Forelimb muscle (tissue), 1 donor: ENCODE data around the gene ALG12. TPM values are rescaled to one million over a fixed set of nuclear protein-coding genes. Genes with fewer than 3 reads are reported as not detected.

ENCODE experiments used
- DNase-seq: peaks from one replicate; pipeline ENCODE4 v3.0.0-alpha.2; 2013; ENCODE audit warnings: low read depth
- polyA plus RNA-seq: library from polyadenylated mRNA; unstranded; fragments of 120-200 nt; gene quantifications from one replicate; pipeline ENCODE4 v1.2.1, GENCODE V29; 2013; ENCODE audit not compliant: insufficient read length

ALG12 gene
- polyA plus RNA-seq, 1 donor: 10.5 TPM

DNA sequence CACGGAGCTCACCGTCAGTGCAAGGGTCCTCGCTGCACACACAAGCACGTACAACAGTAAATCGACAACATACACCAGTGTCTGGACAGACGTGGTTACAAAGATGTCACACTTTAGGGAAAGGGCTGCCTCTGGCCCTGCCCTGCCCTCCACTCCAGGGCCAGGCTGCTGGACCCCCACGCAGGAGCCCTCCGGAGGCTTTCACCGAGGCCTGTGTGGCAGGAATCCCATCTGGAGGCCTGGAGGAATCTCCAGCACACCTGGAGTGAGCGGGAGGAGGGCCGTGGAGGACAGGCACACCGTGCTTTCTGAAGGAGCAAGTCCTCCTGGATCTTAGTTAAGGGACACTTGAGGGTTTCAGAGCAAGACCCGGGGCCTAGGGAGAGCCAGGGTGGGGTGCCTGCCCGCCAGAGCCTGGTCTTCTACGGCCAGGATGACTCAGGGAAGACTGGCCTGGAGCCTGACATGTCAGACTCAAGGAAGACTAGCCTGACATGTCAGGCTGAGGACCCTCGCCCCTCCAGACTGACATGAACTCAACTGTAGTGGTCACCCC is 40.2 kb upstream of the ALG12 start:
- DNase-seq: no peak

DNA sequence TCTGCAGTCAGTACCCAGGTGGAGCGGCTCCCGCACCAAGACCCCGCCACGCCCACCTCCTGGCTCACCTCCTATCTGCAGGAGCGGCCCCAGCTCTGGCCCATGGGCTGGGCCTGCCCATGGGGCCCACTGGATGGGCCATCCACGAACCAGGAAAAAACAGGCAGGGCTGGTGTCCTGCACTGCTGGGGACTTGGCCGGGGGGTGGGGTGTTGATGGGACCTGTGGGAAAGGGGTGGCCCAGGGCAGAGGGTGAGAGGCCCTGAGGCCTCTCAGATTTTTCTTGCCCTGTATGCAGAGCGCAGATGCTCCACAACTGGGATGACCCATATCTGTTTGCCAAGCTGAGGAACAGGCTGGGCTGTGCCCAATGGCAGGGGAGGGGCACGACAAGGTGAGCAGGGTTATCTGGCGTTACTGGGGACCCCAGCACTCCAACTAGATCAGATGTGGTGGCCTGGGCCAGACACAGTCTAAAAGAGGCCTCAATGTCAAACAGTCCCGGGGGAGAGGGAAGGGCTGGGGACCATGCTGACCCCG is 39.7 kb upstream of the ALG12 start:
- no peak for DNase-seq

DNA sequence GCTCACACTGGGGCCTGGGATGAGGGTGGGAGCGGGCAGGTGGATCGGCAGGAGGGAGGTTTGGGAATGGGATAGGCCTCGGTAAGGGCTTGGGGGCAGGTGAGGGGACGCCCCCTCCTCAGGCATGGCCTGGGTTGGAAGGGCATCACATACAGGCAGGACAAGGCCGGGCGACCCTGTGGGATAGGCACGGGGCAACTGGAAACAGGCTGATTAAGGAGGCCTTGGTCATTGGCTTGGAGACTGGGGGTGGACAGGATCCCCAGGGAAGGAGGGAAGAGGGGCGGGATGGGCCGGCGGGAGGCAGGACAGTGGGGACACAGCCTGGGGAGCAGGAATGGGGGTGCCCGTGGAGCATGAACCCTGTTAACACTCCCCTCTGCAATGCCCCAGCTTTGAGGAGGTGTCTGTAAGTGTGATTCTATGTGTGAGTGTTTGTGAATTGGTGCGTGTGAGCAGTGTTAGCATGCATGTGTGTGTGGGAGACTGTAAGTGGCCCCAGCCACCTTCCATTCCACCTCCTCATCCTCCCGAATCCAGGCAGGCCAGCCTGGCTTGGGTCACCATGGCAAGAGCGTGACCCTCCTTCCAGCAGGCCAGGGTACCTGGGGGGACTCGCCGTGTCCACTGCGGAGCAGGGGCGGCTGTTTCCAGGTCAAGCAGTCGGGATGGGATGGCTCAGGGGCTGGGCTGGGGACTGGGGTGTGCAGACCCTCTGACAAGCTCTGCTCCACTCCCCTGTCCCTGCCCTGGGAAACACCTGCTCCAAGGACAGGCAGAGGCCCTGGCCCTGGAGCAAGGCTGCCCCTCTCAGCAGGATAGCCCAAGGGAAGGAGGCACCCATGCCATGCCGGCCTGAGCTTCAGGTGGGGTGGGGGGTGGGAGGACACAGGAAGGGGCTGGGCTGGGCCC is 38.9 kb upstream of the ALG12 start:
- DNase-seq: no peak

DNA sequence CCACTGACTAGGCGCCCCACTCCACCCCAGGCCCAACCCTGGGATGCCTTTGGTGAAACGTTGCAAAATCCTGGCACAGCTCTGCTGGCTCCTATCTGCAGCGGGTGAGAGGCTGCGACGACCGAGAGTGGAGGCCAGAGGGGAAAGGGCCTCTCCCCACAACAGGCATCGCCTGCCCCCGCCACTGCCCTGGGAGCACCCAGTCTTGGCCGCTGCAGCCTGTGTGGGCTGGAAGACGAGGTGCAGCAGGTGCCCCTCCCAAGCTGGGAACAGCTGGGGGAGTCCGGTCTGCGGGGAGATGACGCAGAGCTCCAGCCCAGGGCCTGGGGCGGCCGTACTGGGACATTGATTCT is 38.2 kb upstream of the ALG12 start:
- DNase-seq: no peak

DNA sequence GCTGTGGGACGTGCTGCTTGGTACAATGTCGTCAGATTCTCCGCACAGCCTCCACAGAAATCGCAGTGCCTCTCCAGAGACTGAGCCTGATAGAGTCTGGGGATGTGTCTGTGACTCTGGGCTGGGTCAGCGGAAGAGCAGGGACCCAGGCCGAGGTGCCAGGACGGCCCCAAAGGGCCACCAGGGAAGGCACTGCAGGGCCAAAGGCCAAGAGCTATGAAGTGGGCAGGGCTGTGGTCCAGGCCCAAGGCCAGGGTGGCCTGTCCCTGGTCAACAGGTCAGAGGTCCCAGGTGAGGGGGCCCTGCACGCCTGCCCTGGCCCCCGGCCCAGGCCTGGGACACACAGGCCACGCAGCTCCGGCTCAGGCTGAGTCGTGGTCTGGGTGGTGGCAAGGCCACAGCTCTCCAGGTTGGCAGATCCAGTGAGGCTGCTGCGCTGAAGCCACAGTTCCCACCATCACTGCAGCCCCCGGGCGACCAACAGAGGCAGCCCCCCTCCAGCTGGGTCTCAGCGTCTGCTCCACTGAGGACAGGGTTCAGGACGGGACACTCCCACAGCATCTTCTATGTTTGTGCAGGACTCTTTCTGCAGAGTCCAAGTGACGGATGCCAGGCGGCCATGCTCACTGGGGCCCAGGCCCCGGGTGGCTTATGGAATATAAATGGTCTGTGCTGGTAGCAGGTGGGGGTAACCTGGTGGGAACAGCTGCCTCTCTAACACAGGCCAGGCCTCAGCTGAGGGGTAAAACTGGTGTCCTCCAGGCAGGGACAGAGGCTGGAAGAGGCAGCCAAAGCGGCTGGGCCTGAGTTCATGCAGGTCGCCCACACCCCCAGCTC is 37.6 kb upstream of the ALG12 start:
- no peak for DNase-seq

DNA sequence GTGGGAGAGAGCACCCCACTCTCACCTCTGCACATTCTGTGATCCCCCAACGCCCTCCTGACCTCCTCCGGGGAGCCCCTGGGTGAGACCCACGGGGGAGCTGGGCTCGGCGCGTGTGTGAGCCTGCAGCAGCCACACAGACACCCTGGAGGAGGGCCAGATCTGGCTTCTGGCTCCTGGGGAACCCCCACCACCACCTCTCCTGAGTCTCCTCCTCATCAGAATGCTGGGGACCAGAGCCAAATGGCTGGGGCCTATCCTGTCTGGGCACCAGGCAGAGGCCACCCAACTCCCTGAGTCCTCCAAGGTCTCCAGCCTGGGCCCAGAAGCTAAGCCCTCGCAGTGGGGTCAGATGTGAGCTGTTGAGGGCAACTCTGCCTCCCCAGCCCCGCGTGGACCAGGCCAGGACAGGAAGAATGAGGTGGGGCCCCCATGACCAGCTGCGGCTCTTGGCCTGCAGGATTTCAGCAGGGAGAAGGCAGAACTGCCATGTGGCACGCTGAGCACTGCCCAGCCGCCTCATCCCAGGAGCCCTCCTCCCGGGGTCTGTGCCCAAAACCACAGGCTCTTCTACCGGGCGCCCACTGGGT is 36.8 kb upstream of the ALG12 start:
- no peak for DNase-seq

DNA sequence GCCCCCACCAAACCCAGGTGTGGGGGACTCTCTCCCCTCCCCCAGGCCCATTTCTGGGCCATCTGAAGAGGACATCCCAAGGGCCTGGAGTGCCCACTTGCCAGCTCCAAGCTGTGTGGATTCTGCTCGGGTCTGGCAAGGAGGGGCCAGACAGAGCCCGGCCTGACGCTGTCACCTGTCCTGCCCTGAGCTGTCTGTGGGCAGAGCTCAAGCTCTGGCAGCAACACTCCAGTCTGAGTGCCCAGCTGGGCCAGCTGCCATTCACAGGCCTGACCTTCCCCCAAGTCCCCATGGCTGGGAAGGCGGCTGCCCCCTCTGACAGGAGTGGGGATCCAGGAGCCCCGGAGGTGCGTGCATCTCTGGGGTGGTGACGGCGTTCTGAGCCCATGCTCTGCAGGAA is 36.1 kb upstream of the ALG12 start:
- DNase-seq: no peak

DNA sequence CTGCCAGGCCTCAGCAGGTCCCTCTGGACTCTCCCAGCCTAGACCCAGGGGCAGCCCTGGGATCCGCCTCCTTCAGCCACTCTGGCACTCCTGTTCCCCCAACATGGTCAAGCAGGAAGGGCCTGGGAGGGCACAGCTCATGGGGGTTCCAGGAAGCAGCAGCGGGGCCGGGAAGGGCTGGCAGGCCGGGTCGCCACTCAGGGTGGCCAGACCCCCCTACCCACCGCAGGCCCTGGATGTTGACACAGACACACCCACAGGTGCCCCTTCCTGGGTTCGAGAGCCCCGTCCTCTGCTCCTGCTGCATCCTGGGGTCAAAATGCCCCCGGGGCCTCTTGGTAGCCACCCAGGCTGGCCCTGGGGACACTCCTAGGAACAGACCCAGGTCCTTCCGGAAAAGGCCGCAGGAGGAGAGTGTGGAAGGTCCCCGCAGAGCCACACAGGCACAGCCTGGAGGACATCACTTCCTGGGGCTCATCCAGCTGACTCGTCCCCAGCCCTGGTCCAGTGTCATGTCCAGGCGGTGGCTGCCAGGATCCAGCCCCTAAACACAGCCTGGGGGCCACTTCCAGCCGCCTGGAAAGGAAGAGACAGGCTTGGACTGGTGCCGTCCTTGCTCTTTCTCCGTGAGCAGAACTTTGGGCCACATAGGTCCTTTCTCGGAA is 35.6 kb upstream of the ALG12 start:
- DNase-seq: no peak

DNA sequence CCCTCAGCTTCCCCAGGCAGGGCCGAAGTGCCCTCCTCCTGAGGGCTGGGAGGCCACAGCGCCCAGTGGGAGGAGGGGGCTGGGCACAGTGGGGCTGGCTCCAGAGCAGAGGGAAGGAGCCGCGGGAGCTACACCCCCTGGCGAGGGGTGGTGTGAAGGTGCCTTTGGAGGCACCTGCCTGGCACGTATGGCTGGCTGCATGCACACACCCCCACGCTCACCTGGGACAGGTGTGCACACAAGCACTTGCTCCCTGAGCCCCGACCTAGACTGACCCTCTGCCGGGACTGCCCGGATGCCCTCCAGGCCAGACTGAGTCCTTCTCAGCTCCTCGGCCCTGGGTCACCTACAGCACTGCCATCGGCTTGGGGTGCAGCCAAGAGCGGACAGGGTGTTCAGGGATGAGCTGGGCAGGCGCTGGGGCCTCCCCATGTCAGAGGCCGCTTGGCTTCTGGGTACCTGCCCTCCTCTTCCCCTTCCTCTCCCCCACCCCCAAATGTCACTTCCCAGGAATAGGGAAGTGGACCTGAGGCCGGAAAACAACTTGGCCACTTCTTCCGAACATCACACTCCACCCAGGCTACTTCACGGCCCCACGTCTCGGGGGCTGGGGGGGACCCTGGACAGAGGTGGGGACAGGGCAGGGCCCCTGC is 34.9 kb upstream of the ALG12 start:
- DNase-seq: no peak

DNA sequence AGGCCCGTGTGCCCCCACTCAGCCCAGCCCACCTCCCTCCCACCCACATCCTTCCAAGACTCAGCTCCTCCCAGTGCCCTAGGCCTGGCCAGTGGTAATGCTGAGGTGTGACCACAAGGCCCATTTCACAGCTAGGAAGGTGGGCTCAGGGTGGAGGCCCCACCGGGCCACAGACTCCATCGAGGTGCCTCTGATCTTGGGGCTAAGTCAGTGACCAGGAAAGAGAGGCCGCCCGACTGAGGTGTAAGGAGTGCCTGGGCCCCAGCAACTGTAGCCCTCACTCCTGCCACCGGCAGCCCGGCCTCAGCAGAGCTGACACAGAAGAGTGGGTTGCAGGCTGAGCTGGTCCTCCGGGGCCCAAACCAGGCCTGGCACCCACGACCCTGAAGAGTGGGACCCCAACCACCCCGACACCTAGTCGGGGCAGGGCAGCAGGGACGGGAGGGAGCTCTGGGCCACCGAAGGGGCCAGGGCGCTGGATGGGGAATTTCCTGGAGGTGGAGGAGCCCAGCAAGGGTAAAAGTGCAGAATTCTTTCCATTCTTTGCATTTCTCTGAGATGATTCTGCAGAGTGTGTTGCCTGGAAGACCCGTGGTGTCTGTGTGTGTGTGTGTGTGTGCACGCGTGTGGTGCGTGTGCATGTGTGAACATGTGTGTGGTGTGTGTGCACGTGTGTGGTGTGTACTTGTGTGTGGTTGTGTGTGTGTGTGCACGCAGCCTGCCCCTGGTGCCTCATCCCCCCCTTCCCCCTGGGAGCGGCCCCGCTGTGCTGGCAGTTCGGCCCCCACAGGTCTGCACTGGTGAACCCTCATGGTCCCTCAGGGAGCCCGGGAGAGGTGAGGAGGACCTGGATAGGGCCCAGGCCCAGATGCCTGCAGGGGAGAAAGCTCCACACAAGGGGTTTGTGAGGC is 34.0 kb upstream of the ALG12 start:
- DNase-seq: no peak

DNA sequence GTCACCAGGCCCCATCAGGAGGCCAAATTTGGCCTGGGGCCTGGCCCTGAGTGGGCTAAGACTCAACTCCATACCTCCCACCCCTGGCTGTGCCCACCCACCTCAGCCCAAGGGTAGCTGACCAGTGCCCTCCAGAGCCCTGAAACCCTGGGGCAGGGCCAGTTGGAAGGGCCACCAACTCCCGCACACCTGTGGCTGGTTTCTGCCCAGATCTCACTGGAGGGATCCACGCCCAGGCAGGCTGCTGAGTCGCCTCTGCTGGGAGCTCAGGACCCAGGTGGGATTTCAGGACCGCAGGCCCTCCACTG is 33.4 kb upstream of the ALG12 start:
- no peak for DNase-seq

DNA sequence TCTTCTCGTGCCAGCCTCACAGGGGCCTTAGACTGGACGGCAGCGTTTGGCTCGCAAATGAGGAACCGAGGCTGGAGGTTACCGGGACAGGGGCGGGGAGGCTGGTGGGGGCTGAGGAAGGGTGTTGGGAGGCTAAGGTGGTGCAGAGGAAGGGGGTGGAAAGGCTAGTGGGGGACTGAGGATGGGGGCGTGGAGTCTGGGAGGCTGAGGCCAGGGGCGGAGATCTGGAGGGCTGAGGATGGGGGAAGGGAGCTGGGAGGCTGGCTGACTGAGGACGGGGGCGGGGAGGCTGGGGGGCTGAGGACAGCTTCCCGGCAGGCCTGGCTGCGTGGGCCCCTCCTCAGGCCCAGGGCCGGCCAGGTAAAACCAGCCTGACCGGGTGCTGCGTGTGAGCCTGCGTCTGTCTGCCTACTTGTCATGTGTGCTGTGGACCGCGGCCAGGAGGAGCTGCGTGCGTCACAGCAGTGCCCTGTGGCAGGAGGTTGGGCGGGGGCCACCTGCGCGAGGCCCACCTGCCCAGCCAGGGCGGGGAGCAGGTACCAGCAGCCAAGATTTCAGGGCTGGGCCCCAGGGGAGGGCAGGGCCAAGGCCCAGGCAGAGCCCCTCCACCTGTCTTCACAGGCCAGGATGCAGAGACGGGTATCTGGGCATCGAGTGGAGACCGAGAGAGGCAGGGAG is 32.9 kb upstream of the ALG12 start:
- no peak for DNase-seq

DNA sequence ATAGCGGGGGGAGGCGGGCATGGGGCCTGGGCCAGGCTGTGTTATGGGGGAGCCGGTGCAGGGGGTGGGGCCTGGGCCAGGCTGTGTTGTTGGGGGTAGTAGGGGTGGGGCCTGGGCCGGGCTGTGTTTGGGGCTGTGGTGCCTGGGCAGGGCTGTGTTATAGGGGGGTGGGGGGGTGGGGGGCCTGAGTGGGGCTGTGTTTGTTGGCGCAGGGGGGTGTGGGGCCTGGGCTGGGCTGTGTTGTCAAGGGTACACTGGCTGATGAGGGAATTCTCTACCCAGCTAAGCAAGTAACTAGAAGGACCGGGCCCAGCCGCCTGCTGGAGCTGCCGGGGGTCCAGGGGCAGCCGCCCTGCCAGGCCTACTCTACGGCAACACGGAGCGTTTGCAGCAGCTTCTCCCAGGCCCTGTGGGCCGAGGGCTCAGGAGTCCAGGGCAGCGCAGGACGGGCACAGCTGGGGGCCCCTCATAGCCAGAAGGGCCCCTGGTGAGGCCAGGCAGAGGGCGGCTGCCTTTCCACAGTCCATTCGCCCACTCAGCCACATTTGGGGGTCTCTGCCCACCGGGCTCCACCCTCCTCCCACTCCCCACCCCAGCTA is 32.3 kb upstream of the ALG12 start:
- DNase-seq: no peak

DNA sequence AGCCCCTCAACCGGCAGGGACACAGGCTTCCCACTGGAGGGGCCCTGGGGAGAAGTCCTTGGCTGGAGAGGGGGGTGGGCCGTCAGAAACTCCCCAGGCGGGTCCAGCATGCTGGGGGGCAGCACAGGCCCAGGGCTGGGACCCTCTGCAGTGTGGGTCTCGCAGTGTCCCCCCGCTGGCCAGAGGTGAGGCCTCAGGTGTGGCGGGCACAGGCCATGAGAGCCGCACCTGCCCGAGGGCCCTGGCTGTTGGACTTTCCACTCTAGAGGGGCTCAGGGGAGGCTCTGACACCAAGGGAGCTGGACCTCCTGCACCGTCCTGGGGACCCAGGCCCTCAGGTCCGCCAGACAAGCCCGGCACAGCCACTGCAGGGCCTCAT is 31.7 kb upstream of the ALG12 start:
- DNase-seq: no peak

DNA sequence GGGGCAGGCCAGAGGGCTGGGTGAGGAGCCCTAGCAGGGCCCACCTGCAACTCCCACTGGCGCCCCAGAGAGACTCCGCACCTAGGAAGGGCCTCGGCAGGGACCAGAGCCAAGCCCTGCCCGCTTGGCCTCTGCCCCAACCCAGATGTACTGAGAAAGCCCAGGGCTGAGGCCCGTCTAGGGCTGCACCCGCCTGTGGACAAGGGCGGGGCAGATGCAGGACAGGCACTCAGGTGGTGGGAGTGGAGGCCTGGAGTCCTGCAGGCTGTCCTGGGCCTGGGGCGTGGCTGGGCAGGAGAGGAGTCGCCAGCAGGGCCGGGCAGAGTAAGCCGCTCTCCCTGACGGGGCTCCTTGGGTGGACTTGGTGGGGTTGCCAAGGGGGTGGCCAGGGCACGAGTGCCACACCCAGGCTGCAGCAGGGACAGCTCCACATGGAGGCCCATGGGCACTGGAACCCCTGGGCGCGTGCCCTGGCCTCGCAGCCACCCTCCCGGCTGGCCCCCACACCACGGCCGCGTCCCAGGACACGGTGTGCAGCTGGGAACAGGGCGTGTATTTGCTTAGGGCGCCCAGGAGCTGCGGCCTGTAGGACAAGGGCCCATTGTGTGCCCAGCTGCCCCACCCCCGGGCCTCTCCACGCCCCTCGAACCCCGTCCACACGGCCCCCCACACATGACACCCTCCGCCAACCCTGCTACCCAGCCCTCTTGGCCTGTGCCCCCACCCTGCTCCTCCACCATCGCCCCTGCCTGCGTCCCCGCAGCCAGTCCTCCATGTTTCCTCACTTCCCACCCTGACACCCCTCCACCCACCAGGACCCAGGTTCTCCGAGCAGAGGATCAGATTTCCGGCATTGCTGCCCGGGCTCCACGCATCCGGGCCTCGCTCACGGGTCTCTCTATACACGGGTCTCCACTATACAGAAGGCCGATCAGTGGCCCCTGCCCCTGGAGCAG is 31.0 kb upstream of the ALG12 start:
- no peak for DNase-seq

DNA sequence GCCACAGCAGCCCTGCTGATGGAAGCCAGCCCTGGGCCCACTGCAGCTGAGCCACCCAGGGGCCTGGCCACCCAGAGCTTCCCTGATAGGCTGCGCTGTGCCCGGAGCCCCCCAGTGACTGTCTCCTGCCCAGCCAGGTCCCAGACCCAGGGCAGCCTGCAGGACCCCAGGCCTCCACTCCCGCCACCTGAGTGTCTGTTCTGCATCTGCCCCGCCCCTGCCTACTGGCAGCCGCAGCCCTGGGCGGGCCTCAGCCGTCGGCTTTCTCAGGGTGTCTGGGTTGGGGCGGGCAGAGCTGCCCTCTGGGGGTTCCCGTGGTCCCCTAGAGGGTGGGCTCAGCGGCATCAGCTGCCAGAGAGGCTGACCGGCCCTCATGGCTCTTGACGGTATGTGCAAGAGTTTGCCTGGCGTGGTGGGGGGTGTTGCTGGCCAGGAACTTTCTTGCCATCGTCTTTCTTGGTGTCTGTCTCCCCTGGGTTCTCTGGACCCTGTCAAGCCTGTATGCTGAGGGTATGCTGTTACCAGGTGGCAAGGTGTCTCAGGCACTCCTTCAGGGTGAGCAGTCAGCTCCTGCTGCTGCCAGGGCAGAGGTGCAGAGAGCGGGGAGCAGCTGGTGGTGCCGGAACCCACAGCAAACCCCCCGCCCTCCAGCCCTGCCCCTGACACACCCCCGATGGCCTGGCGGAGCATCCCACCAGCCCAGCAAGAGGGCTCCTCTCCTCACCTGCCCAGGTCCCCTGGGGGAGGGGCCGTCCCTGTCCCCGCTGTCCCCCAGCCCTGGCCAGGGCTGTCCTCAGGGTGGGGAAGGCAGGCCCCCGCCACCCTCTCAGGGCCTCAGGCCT is 30.1 kb upstream of the ALG12 start:
- DNase-seq: no peak

DNA sequence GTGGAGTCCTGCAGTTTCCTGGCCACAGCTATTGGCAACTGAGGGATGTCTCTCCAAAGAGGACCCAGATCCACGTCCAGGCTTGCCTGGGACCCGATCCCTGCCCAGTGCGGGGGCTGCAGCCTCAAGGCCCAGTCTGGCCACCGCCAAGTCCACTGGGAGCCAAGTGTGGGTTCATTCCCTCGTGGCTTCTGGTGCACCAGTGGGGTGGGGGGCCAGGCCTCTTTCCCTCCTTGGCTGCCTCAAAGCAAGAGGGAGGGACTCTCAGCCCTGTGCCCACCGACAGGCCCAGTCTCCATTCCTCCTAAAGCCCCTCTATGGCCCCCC is 29.0 kb upstream of the ALG12 start:
- DNase-seq: no peak
